HAP-1 (cell line): Measurements from ENCODE around the gene PPP3CA.
A peak's percentile ranks its signal among the peaks of the same experiment; 100 is the strongest.

Experiments used
- DNase-seq, 2 experiments: peaks; one replicate each; pipeline ENCODE4 v3.0.0-alpha.2; 2016 to 2020; ENCODE audit warnings: low spot score in 2 of 2
- H3K27me3 ChIP-seq: fragments of 250-450 bp; sonication (Bioruptor Pico); 2 replicates; pipeline ENCODE4 v1.5.1; 2020; ENCODE audit warnings: low read depth, mild to moderate bottlenecking, moderate library complexity
- H3K36me3 ChIP-seq: fragments of 250-450 bp; sonication (Bioruptor Pico); replicated peaks from 2 replicates; pipeline ENCODE4 v1.5.1; 2020; ENCODE audit warnings: mild to moderate bottlenecking
- H3K4me1 ChIP-seq: fragments of 250-450 bp; sonication (Bioruptor Pico); 2 replicates; pipeline ENCODE4 v1.5.1; 2020; ENCODE audit warnings: mild to moderate bottlenecking
- H3K4me3 ChIP-seq: fragments of 250-450 bp; sonication (Bioruptor Pico); 2 replicates; pipeline ENCODE4 v1.5.1; 2020; ENCODE audit warnings: mild to moderate bottlenecking, moderate library complexity
- H3K9me3 ChIP-seq: fragments of 250-450 bp; sonication (Bioruptor Pico); 2 replicates; pipeline ENCODE4 v1.5.1; 2020; ENCODE audit warnings: mild to moderate bottlenecking, moderate library complexity
- in situ Hi-C: fragments of 300-500 bp; cut with MboI; formaldehyde crosslinking; loops from 3 replicates; pipeline ENCODE4 v1.14.3; 2020; ENCODE audit warnings: low sequenced_read_pairs, inconsistent platforms, mixed read lengths

The PPP3CA gene

DNA sequence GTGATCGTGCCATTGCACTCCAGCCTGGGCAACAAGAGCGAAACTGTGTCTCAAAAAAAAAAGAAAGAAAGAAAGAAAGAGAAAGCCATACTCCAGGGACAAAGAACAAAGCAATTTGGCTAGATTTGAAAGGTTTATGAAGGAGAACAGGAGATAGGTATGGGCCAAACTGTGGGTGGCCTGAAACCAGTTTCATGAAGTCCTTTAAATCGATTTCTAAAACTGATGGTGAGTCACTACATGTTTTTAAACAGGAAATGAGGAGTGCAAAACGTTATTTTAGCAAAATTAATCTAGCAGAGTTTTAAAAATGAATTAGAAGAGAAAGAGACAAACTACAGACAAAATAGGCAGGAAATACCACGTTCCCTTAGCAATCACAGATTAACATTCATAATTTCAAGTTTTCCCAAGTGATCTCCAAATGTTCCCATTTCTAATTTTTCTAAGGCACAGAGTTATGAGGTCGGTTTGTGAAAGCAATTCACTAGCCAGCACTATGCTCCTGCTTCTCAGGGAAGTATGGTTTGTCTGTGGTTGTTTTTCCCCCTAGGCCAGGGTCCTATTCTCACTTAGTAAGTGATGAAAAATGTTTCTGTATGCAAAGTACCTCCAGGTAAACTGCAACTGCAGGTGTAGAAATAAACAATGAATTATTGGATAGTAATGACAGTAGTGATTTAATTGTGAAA lies 190.6 kb downstream of the PPP3CA start:
- no peak for DNase-seq
- in situ Hi-C loops = loop anchor here (25.0 kb wide), 1 partner anchor 556 kb away; no protein-coding TSS in a partner anchor
- Histone ChIP-seq H3K4me3 (no peak overlapping the region), H3K36me3 (no peaks in the 10 kb centered on the region), H3K27me3 (no peaks in the 10 kb centered on the region), H3K4me1 (peaks cover 58% of the 10 kb centered on the region), H3K9me3 (no peaks in the 10 kb centered on the region)

DNA sequence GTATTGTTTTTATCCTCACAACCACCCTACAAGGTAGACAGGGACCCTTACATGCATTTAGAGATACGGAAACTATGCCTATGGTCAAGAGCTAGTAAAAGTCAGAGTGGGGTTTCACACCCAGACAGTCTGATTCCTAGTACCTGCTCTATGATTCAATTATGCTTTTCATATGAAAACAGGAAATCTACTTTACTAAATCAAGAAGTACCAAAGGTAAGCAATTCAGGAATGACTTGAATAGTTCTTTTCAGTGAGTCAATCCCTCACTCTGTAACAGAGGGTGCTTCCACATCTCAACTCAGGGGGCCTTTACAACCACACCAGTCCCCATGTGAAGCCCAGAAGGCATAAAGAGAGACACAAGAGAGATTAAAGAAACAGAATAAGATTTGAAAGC lies 191.4 kb downstream of the PPP3CA start:
- DNase-seq = no peak
- Histone ChIP-seq H3K27me3 (no peaks in the 10 kb centered on the region), H3K36me3 (no peaks in the 10 kb centered on the region), H3K4me1 (peaks cover 58% of the 10 kb centered on the region), H3K9me3 (no peaks in the 10 kb centered on the region), H3K4me3 (no peak overlapping the region)
- in situ Hi-C loops = loop anchor here (25.0 kb wide), 1 partner anchor 556 kb away; no protein-coding TSS in a partner anchor

DNA sequence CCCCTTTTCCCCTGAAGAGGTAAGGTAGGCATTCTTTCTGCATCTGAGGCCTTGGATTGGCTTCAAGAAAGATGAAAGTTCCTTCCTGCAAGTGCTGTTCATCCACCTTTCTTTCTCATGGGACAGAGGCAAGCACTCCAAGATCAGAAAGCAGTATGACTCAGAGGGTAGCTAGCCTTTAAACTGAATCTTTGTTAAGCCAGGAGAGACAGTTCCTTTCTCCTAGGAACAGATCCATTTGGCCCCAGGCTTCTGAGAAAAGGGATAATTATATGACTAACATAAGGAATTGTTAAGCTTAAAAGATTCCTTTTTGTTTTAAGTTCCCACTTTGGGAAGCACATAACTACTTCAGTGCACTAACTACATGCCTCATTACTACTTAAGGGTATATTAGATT lies 192.0 kb downstream of the PPP3CA start:
- no peaks in the 10 kb centered on the region for H3K36me3 ChIP-seq
- in situ Hi-C loops = loop anchor here (25.0 kb wide), 1 partner anchor 557 kb away; no protein-coding TSS in a partner anchor
- H3K4me3 ChIP-seq = no peak overlapping the region
- no peaks in the 10 kb centered on the region for H3K27me3 ChIP-seq
- DNase-seq = peak; percentile 32 to 79
- no peaks in the 10 kb centered on the region for H3K9me3 ChIP-seq
- H3K4me1 ChIP-seq = peaks cover 58% of the 10 kb centered on the region

DNA sequence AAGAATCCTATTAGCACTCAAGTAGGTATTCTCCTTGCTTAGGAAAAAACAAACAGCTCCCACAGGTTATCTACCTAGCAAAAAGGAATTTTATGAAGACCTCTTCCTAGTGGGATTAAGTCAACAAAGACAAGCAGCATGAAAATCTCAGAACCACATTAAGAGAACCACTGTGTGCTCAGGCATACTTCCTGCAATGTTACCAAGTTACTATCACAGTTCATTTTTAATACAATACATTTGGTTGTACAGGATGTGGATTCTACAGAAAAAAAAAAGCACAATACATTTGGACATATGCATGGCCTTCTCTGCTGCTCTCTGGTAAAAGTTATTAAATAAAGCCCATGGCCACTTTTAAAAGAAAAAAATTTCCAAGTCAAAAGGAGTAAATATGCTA lies 193.7 kb downstream of the PPP3CA start:
- no peaks in the 10 kb centered on the region for H3K9me3 ChIP-seq
- H3K27me3 ChIP-seq = no peaks in the 10 kb centered on the region
- in situ Hi-C loops = loop anchor here (25.0 kb wide), 1 partner anchor 559 kb away; no protein-coding TSS in a partner anchor
- H3K4me1 ChIP-seq = peaks cover 58% of the 10 kb centered on the region
- peak in 1 of 2 experiments; percentile 44 for DNase-seq
- H3K4me3 ChIP-seq = no peak overlapping the region
- H3K36me3 ChIP-seq = no peaks in the 10 kb centered on the region

DNA sequence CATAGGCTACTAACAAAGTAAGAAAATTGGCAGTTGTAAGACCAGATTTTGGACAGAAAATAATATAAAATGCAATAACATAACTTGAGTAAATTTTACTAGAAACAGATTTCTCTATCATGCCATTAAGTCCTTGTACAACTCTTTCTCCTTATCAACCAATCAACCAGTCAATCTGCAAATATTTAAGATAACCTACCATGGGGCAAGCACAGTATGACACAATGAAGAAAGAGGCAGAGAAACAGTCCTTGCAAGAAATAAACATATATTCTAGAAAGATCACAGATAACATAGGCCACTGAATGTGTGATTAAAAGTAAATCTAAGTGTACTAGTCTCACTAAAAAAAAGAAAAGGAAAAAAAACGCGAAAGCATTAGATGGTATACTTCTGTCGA lies 194.8 kb downstream of the PPP3CA start:
- H3K4me3 ChIP-seq = no peak overlapping the region
- no peaks in the 10 kb centered on the region for H3K9me3 ChIP-seq
- peaks cover 46% of the 10 kb centered on the region for H3K4me1 ChIP-seq
- in situ Hi-C loops = loop anchor here (25.0 kb wide), 1 partner anchor 560 kb away; no protein-coding TSS in a partner anchor
- no peaks in the 10 kb centered on the region for H3K27me3 ChIP-seq
- H3K36me3 ChIP-seq = no peaks in the 10 kb centered on the region
- no peak for DNase-seq

DNA sequence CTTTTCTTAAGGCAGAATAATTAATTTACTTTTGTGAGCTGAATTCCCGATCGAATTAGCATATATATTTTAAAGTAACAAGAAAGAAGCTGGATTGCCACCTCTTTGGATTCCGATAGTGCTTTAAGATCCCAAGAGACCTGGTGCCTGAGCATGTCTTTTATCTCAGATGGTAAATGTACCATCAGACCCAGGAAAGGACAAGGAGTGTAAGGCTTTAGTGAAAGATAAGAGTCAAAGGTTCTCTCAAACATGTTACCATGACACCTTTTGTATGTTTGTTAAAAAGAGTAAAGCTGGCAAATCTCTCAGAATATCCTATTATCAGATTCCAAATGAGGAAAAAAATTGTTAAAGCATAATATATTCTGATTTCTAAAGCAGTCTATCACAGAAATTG lies 198.8 kb downstream of the PPP3CA start:
- peaks cover 10% of the 10 kb centered on the region for H3K4me1 ChIP-seq
- no peaks in the 10 kb centered on the region for H3K9me3 ChIP-seq
- H3K27me3 ChIP-seq = no peaks in the 10 kb centered on the region
- H3K36me3 ChIP-seq = no peaks in the 10 kb centered on the region
- in situ Hi-C loops = no loop called here
- H3K4me3 ChIP-seq = no peak overlapping the region
- DNase-seq = no peak

DNA sequence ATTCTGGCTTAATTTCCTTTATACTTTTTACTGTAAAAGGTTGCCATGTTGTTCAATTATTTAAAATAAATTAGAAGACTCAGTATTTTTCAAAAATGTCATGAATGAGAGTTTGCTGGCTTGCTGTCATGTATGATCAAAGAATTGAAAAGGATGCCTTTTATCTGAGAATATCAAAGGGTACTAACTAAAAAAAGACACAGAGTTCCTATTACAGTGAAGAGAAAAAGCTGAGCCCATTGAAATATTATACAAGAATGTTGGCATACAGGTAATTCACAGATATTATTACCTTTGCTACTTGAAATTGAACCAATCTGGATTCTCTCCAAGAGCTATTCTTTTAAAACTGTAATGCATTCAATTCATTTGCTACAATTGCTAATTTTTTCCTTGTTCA lies 200.0 kb downstream of the PPP3CA start:
- Histone ChIP-seq H3K4me1 (no peaks in the 10 kb centered on the region; the same call in 1 of the 2 replicates), H3K27me3 (no peaks in the 10 kb centered on the region), H3K9me3 (no peaks in the 10 kb centered on the region), H3K4me3 (no peak overlapping the region), H3K36me3 (no peaks in the 10 kb centered on the region)
- no peak for DNase-seq
- in situ Hi-C loops = no loop called here

DNA sequence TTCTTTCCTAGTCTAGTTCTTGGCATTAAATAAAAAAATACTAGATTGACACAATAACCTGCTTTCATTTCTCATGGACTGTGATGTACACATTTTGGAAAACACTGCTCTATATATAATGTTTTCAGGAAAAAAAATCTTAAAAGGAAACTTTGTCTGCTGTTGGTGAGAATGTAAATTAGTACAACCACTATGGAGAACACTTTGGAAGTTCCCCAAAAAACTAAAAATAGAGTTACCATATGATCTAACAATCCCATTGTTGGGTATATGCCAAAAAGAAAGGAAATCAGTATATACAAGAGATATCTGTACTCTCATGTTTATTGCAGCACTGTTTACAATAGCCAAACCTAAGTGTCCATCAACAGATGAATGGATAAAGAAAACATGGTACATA lies 202.3 kb downstream of the PPP3CA start:
- DNase-seq = no peak
- Histone ChIP-seq H3K27me3 (no peaks in the 10 kb centered on the region), H3K4me3 (no peak overlapping the region), H3K9me3 (no peaks in the 10 kb centered on the region), H3K36me3 (no peaks in the 10 kb centered on the region), H3K4me1 (peaks cover 9% of the 10 kb centered on the region)
- in situ Hi-C loops = no loop called here

DNA sequence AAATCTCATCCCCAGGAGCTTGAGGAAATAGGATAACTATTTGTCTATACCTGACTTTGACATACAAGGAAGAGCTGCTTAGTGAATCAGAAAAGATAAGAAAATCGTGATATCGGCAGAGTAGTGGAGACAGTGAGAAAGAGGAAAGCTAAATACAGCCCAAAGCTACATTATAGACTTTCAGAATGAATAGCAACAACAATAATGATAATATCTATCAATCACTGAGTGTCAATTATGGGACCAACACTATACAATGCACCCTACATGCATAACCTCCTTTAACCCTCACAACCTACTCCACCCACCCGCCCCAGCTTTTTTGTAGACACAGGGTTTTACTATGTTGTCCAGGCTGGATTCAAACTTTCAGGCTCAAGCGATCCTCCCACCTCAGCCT lies 205.1 kb downstream of the PPP3CA start:
- no peaks in the 10 kb centered on the region for H3K36me3 ChIP-seq
- H3K4me3 ChIP-seq = no peak overlapping the region
- no peaks in the 10 kb centered on the region for H3K9me3 ChIP-seq
- no peak for DNase-seq
- peaks cover 21% of the 10 kb centered on the region for H3K4me1 ChIP-seq
- H3K27me3 ChIP-seq = no peaks in the 10 kb centered on the region
- in situ Hi-C loops = no loop called here

DNA sequence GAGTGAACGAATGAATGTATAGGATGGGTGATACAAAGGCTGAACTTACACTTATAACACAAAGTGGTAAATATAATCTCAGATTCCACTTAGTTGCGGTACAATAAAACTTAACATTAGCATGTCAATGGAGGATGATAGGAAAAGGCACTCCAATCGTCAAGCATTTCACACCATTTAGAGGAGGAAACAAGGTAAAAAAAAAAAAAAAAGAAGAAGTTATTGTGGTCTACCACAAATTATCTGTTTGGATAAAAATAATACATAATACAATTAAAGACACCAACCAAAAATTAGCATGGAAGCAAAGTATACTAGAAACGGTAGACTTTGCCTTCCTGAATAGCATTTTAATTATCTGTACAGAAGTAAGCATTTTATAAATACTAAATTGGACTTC lies 205.5 kb downstream of the PPP3CA start:
- Histone ChIP-seq H3K4me3 (no peak overlapping the region), H3K9me3 (no peaks in the 10 kb centered on the region), H3K36me3 (no peaks in the 10 kb centered on the region), H3K27me3 (no peaks in the 10 kb centered on the region), H3K4me1 (peaks cover 24% of the 10 kb centered on the region)
- in situ Hi-C loops = no loop called here
- no peak for DNase-seq

DNA sequence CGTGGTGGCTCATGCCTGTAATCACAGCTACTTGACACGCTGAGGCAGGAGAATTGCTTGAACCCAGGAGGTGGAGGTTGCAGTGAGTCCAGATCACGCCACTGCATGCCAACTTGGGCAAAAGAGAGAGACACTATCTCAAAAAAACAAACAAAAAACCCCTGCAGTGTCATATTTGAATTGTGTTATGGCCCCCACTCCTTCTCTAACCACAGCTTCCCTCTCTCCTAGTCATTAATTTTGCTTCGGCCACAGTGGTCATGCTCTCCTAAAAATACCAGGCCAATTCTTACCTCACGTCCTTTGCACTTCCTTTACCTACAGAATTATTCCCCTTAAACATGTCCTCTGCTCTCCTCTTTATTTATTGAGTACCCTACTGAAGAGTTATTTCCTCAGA lies 206.1 kb downstream of the PPP3CA start:
- Histone ChIP-seq H3K4me1 (peaks cover 28% of the 10 kb centered on the region), H3K27me3 (no peaks in the 10 kb centered on the region), H3K36me3 (no peaks in the 10 kb centered on the region), H3K4me3 (no peak overlapping the region), H3K9me3 (no peaks in the 10 kb centered on the region)
- no peak for DNase-seq
- in situ Hi-C loops = no loop called here

DNA sequence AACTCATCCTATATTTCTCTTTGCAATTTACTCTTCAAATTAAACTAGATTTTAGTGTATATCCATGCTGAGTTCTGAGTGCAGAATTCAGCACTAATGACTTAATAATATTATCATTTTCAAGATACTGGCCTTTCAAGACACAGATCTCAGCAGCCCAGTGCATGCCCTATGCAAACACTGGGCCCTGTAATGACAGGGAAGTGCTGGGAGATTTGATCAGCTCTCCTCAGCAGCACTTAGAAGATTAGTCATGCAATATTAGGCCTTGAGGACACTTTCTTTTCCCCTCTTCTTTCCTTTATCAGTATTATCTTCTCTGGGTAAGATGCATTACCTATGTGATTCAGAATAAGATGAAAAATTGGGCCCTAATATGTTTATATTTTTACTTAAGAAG lies 207.1 kb downstream of the PPP3CA start:
- in situ Hi-C loops = no loop called here
- no peak for DNase-seq
- Histone ChIP-seq H3K27me3 (no peaks in the 10 kb centered on the region), H3K36me3 (no peaks in the 10 kb centered on the region), H3K9me3 (no peaks in the 10 kb centered on the region), H3K4me3 (no peak overlapping the region), H3K4me1 (peaks cover 28% of the 10 kb centered on the region)

DNA sequence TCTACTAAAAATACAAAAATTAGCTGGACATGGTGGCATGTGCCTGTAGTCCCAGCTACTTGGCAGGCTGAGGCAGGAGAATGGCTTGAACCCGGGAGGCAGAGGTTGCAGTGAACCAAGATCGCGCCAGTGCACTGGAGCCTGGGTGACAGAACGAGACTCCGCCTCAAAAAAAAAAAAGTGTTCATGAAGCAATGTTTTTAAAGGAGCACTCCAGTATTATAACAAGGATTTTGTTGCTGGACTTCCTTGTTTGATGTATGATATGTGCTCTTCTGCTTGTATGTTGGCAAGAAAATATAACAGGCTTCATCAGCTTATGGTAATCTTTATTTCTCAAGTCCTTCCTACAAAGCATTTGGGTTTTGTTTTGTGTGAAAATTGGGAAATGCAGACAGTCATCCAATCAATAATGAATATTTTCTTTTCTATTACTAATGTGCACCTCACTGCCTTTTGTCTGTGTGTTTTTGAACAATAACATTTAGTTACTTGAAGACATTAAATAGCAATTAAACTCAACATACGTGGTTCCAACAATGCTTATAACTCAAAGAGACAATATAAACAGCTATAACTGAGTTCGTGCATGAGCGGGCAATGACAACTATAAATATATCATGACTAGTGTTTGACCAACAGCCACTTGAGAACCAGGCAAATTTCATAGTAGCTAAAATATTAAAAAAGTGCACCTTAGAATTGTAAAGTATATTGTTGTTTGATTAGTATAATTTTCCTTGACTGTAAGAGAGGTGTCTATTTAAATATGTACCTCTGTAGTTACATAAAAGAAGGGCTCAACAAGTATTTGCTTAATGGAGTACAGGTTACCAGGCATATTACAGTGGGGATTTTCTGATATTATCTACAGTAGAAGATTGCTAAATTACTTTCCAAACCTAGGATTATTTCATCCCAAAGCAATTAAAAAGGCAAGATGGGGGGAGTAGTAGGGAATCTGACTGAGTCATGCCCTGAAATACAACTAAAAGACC lies 210.7 kb downstream of the PPP3CA start:
- Histone ChIP-seq H3K36me3 (no peaks in the 10 kb centered on the region), H3K4me3 (no peak overlapping the region), H3K27me3 (no peaks in the 10 kb centered on the region), H3K4me1 (peaks cover 23% of the 10 kb centered on the region), H3K9me3 (no peaks in the 10 kb centered on the region)
- in situ Hi-C loops = no loop called here
- DNase-seq = no peak
